Ovary (tissue), 9 donors: ENCODE results near the gene RNF133. TPM values are rescaled to one million over a fixed set of nuclear protein-coding genes. Genes with fewer than 3 reads are reported as not detected.

Experiments used
- DNase-seq, 5 donors: peaks; one replicate each; pipeline ENCODE4 v3.0.0-alpha.2; 2019 to 2020
- H3K27ac ChIP-seq, 2 donors: fragments of 200-600 bp; one replicate each; pipeline versions ENCODE4 v1.5.1 to v1.8.0; 2019 to 2022
- H3K27me3 ChIP-seq: fragments of 200-600 bp; one replicate; pipeline ENCODE4 v1.8.0; 2022
- H3K36me3 ChIP-seq: fragments of 200-600 bp; sonication (generic); one replicate; pipeline ENCODE4 v1.5.1; 2019
- H3K4me1 ChIP-seq: one replicate; pipeline ENCODE4 v1.8.1; 2013; ENCODE audit warnings: mild to moderate bottlenecking, moderate library complexity; ENCODE audit not compliant: insufficient read depth
- H3K4me3 ChIP-seq: fragments of 200-600 bp; sonication (generic); one replicate; pipeline ENCODE4 v1.5.1; 2017
- H3K9me3 ChIP-seq, 2 donors: fragments of 200-600 bp in 1 of 2; sonication (generic) in 1 of 2; one replicate each; pipeline versions ENCODE4 v1.5.1 to v1.8.1; 2013 to 2019; ENCODE audit warnings: mild to moderate bottlenecking in 1 of 2, moderate library complexity in 1 of 2
- EP300 ChIP-seq: sonication (generic); formaldehyde crosslinking; IDR thresholded peaks from one replicate; pipeline ENCODE4 v1.6.1; 2017; ENCODE audit warnings: antibody characterized with exemption
- POLR2A ChIP-seq: fragments of 450-650 bp; IDR thresholded peaks from one replicate; pipeline ENCODE4 v1.6.1; 2017; ENCODE audit warnings: antibody characterized with exemption, mild to moderate bottlenecking, moderate library complexity
- WGBS, 3 donors: extraction: QIAGEN DNeasy Blood & Tissue Kit in 1 of 3; methylation state at CpG; one replicate each; pipeline versions ENCODE4 v1.1.5 to v1.1.7; 2013 to 2017; 5-methylcytosine and 5-hydroxymethylcytosine counted together
- intact Hi-C, 4 donors: fragments of 100-400 bp; cut with DNase I; formaldehyde crosslinking; loops; one replicate each; pipeline versions ENCODE4 v1.11.0 to v1.15.1; 2022 to 2023
- polyA plus RNA-seq, 2 donors: library from polyadenylated mRNA; stranded (reverse); fragments of 200-250 nt in 1 of 2; fragments of 350-450 nt in 1 of 2; fragmentation: Illumina TruSeq in 1 of 2; extraction: RNeasy Lipid Tissue Mini Kit (QIAGEN cat#74804) in 1 of 2; gene quantifications; one replicate each; pipeline ENCODE4 v1.2.3, GENCODE V29; 2013 to 2014
- total RNA-seq, 7 donors: library from RNA; depleted of rRNA in 2 of 7; stranded (reverse); fragments of >200 nt in 2 of 7; fragmentation: NEBNext Ultra II Directional in 3 of 7; extraction: Animal tissue kit (Norgen Biotek cat#: 25700) in 3 of 7; gene quantifications; one replicate each; pipeline versions ENCODE4 v1.1.0 to v1.2.4, GENCODE V29; 2016 to 2023
- TF ChIP-seq, protein P1 (sequence below), 3 donors: fragments of 450-650 bp in 2 of 3; fragments of 200-600 bp in 1 of 3; IDR thresholded peaks; one replicate each; pipeline versions ENCODE4 v1.5.1 to v1.8.0; 2016 to 2022; ENCODE audit warnings: antibody characterized with exemption in 3 of 3, mild to moderate bottlenecking in 1 of 3
- donor health status: DM: no; HTN: no; CAD: no; lungs with moderate emphysema.
- donor health status: DM: no; HTN: no; CAD: no.
- donor health status: Bipolar disorder and iron deficiency.
- donor health status: DM: yes; HTN: yes; CAD: no.
- donor health status: DM: no; HTN: no; CAD: no.
- donor health status: DM: yes; HTN: yes; CAD: no.

RNF133 gene
- total and polyA plus RNA-seq, 9 donors, result 0.06 to 2.3 (median 0.55) TPM

DNA sequence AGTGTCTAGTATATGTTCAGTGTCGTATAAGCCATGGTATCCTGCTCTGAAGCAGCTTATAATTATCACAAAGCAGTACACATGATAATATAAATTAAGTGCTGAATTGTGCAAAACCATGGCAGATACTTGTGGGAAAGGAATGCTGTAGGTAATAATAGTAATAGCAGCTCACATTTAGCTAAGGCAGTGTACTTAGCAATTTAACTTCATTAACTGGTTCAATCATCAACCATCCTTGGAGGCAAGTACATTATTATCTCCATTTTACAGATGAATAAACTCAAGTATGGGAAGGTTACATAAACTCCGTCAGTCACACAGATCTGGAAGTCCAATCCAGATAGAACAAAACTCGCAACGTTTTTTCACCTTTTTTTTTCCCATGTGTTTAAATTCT, 25.4 kb upstream of the RNF133 start:
- Histone ChIP-seq H3K36me3 (no peaks in the 10 kb centered on the region), H3K27me3 (no peaks in the 10 kb centered on the region), H3K27ac (no peak overlapping the region), H3K9me3 (no peaks in the 10 kb centered on the region), H3K4me3 (no peak overlapping the region), H3K4me1 (no peaks in the 10 kb centered on the region)
- no peak for DNase-seq
- intact Hi-C loops, result no loop called here
- no peak for TF ChIP-seq POLR2A
- TF ChIP-seq, protein P1, sequence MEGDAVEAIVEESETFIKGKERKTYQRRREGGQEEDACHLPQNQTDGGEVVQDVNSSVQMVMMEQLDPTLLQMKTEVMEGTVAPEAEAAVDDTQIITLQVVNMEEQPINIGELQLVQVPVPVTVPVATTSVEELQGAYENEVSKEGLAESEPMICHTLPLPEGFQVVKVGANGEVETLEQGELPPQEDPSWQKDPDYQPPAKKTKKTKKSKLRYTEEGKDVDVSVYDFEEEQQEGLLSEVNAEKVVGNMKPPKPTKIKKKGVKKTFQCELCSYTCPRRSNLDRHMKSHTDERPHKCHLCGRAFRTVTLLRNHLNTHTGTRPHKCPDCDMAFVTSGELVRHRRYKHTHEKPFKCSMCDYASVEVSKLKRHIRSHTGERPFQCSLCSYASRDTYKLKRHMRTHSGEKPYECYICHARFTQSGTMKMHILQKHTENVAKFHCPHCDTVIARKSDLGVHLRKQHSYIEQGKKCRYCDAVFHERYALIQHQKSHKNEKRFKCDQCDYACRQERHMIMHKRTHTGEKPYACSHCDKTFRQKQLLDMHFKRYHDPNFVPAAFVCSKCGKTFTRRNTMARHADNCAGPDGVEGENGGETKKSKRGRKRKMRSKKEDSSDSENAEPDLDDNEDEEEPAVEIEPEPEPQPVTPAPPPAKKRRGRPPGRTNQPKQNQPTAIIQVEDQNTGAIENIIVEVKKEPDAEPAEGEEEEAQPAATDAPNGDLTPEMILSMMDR (IDR thresholded peaks at IDR 0.05), result no peak
- TF ChIP-seq EP300, result no peak
- 82 to 88% (median 82%) methylated on average over 4 of the region's 4 CpGs for whole genome bisulfite sequencing, 3 donors

DNA sequence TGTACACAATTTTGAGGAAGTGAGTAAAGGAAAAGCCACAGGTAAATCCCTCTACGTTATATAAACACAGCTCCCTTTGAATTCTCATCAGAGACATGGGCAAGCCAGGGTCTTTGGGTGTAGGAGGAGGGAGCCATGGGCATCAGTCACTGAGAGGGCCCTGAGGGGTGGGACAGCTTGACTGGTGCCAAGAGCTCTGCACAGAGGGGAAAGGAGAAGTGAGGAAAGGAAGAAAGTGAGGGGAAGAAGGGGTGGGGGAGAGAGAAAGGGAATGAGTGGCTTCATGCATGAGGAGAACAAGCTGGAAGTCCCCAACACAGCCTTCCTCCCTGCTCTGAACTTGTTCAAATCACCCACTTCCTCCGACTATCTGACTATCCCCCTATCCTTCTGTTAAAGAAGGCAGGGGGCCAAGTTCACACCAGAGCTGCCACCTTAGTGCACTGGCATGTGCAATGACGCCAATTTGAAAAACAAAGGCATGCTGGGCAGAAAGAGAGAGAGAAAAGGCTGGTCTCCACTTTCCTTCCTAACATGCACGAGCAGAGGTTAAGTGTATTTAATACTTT, 20.2 kb upstream of the RNF133 start:
- H3K27me3 ChIP-seq, result no peaks in the 10 kb centered on the region
- DNase-seq, result no peak
- intact Hi-C loops, result no loop called here
- TF ChIP-seq, protein P1 (IDR thresholded peaks at IDR 0.05), result no peak
- TF ChIP-seq EP300 (no peak), POLR2A (no peak)
- H3K4me3 ChIP-seq, result no peak overlapping the region
- H3K36me3 ChIP-seq, result no peaks in the 10 kb centered on the region
- no peaks in the 10 kb centered on the region for H3K9me3 ChIP-seq
- no peak overlapping the region for H3K27ac ChIP-seq
- 82 to 92% (median 90%) methylated on average over 4 of the region's 4 CpGs for WGBS, 3 donors
- no peaks in the 10 kb centered on the region for H3K4me1 ChIP-seq

DNA sequence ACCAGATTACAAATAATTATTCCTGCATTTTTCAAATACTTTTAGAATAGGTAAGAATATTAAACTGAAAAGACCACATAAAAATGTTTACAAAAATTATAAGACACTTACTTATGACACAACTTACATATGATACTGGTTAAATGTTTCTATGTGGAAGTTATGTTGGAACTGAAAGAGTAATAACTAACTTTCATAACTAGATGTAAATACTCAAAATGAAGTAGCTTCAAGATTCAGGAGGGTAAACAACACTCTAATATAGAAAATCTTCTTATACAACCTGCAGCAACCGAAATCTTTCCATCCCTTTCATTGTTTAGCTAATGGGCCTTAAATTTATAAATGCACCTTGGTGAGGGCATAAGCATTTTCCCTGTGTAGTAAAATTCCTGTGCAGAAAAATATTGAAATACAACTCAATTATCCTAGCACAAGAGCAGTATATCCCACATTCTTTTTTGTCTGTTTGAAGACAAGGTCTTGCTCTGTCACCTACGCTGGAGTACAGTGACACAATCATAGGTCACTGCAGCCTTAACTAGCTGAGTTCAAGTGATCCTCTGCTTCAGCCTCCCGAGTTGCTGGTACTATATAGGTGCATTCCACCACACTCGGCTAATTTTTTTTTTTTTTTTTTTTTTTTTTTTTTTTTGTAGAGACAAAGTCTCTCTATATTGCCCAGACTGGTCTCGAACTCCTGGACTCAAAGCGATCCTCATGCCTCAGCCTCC, 18.6 kb upstream of the RNF133 start:
- no peaks in the 10 kb centered on the region for H3K27me3 ChIP-seq
- H3K36me3 ChIP-seq, result no peaks in the 10 kb centered on the region
- H3K4me3 ChIP-seq, result no peak overlapping the region
- intact Hi-C loops, result no loop called here
- H3K9me3 ChIP-seq, result no peaks in the 10 kb centered on the region
- 95 to 97% (median 96%) methylated on average over 6 of the region's 6 CpGs for WGBS, 3 donors
- DNase-seq, result no peak
- H3K27ac ChIP-seq, result no peak overlapping the region
- H3K4me1 ChIP-seq, result no peaks in the 10 kb centered on the region
- TF ChIP-seq, protein P1 (IDR thresholded peaks at IDR 0.05), result no peak
- TF ChIP-seq POLR2A (no peak), EP300 (no peak)

DNA sequence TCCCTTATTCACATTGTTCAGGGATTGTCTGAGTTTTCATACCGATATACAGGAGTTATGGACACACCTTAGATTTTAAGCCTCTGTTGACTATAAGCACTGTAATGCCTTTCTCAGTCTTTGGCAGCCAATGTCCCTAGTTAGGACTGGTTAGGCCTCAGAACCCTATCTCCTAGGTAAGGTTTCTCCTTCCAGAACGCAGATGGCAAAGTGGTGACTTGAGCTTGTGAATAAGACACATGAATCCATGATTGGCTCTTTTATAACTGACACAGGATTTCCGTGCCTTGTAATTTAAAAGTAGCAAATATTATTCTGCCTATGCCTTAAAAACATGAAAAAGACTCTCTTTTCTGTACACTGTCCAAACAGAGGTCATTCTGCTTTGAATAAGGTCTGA, 16.3 kb upstream of the RNF133 start:
- Histone ChIP-seq H3K4me1 (no peaks in the 10 kb centered on the region), H3K27ac (no peak overlapping the region), H3K36me3 (no peaks in the 10 kb centered on the region), H3K27me3 (no peaks in the 10 kb centered on the region), H3K9me3 (no peaks in the 10 kb centered on the region), H3K4me3 (no peak overlapping the region)
- intact Hi-C loops, result no loop called here
- TF ChIP-seq EP300, result no peak
- no peak for TF ChIP-seq POLR2A
- TF ChIP-seq, protein P1 (IDR thresholded peaks at IDR 0.05), result no peak
- no peak for DNase-seq
- WGBS, 3 donors, result 82 to 95% (median 93%) methylated on average over 3 of the region's 3 CpGs
